GM19324 (cell line): ENCODE measurements around the gene ZFYVE28.

Experiments
- ATAC-seq: cut with Tn5 transposase; IDR thresholded peaks from one replicate; pipeline ENCODE4 v1.9.1; 2021; ENCODE audit warnings: mild to moderate bottlenecking, moderate library complexity; ENCODE audit not compliant: unreplicated experiment, low FRiP score

ZFYVE28 gene

DNA sequence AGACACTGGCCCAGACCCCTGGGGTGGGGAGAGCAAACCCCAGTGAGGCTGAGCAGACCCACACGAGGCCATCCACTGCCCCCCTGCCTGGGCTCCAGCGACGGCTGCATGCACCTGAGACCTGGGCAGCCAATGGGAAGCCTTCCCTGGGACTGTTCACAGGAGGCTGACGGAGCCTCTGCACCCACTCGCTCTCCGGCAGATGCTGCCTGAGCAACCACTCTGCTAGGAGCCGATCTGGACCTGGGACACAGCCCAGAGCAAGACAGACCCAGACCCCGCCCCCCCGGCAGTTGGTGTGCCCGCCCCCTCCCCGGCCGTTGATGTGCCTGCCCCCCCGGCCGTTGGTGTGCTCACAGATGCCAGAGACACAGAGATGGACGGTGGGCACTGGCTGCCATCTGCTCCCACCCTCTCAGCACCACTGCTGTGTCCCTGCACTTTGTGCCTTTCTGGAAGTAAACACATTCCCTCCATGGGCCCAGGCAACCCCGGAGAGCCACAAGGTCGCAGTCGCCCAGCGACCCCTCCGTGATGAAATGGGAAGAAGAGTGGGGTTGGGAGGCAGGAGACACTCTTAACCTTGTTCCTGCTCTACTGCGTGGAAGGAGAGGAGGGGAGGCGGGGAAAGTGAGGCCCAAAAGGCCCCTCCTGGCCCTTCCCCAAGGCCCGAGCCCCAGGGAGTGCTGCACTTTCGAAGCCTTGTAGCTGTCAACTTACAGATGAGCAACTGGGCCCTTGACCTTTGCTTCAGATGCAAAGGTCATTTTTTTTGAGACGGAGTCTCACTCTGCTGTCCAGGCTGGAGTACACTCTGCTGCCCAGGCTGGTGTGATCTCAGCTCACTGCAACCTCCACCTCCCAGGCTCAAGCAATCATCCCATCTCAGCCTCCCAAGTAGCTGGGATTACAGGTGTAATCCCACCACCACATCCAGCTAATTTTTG is 62.0 kb downstream of the ZFYVE28 start:
- ATAC-seq, result no peak

DNA sequence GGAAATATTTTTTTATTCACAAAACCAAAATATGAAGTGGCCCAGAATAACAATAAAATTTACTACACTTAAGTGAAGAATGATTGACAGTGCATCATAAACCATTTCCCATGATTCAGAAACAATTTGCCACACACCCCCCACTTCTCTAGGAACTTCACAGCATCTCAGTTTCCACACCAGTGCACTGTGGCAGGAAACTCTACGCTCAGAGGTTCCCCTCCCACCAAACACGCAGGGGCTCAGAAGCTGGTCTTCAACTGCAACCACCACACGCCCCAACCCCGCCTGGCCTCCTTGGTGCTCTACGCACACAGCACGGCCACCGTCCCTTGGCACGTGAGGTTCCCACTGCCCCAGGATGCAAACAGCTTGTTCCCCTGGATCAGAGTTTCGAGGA is 63.7 kb downstream of the ZFYVE28 start:
- ATAC-seq, result no peak

DNA sequence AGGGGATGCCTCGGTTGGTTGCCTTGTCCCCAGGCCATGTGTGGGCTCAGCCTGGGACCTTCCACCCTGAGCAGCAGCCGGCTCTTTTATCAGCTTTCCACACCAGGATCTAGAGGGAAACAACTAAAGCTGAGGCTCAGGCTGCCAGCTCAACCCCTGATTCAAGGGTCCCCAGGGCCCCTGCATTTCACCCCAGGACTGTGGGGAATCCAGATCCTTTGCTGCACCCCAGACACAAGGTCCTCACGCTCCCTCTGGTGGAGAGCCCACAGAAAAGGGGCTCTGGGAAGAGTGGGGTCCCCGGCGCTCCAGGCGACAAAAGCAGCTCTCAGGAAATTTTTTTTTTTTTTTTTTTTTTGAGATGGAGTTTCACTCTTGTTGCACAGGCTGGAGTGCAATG is 64.3 kb downstream of the ZFYVE28 start:
- no peak for ATAC-seq

DNA sequence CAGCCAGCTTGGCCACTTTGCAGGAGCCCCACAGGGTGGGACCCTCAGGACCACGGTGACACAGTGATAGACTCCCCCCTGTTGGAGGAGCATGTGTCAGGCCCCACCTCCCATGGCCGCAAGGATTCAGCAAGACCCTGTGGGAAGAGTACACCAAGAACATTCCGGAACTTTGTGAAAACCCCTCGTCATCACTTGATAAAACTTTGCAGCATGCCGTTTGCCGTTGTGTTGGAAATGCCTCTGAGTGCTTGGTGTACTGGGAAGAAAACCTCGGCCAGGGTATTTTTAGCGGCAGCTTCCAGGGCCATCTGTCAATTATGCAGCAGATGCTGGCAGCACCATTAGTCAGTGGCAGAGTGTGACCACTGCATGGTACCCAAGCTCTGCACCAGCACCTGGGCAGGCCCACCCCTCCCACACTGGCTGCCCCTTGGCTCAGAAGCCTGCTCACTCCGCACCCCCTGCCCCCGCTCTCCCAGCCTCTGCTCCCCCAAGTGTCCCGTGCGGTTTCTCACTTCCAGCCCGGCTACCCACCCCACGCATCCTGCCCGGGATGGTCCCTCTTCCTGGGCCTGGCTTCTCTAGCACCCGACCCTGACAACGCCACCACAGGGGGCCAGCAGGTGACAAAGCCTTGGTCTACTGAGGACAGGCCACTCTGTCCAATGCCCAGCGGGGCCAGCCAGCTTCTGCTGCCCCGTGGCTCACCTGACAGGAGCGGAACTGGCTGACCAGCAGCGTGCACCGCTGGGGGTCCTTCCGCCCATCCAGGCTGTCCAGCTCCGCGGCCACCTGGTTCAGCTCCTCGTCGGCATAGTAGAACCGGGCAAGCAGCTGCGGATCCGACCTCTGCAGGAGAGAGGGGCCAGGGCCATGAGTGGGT is 65.0 kb downstream of the ZFYVE28 start:
- no peak for ATAC-seq

DNA sequence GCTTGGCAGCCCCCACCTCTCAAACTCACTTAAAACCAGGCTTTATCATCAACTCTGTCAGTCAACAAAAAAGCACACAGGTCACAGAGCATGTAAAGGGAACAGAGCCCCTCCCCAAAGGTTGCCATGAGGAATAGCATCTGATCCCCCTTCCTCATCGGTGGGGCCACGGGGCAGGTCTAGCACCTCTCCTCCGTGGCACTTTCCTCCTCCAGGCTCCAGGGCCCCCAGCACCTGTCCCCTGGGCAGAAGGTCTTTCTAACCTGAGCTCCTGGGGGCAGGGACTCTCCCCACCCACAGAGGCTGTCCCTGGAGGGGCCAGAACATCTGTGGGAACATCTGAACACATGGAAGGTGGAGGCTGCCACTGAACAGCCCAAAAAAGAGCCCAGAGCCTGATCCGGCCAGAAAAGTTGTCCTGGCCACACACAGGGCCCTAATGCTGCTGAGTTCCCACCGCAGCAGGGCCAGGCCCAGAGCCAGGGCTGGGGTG is 65.7 kb downstream of the ZFYVE28 start:
- ATAC-seq, result no peak

DNA sequence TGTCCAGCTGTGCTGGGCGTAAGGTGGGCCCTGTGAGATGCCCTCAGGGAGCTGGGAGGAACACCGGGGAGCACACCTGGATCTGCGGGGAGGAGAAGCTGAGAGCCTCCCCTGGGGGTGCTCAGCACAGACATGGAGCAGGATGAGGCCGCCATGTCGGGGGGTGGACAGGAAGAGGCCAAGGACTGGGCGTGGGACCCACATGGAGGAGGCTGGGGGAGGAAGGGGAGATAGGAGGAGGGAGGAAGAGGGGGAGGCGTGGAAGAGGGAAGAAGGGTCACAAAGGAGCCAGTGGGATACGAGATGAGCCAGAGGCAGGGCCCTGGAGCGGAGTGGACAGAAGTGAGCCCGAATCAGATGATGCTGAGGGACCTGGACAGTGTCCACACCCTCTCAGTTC is 66.3 kb downstream of the ZFYVE28 start:
- no peak for ATAC-seq

DNA sequence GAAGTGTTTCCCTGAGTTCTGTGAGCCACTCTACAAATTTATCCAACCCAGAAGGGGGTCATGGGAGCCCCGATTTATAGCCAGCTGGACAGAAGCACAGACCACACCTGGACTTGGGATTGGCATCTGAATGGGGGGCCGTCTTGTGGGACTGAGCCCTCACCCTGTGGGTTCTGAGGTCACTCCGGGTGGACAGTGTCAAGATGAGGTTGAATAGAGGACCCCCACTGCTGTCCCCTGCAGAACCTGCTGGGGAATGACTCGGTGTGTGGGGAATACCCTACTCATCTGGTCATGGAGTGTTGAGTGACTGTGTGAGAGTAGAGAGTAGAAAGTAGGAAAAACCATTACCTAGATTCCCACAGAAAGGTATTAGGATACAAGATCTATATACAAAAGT is 67.5 kb downstream of the ZFYVE28 start:
- no peak for ATAC-seq

DNA sequence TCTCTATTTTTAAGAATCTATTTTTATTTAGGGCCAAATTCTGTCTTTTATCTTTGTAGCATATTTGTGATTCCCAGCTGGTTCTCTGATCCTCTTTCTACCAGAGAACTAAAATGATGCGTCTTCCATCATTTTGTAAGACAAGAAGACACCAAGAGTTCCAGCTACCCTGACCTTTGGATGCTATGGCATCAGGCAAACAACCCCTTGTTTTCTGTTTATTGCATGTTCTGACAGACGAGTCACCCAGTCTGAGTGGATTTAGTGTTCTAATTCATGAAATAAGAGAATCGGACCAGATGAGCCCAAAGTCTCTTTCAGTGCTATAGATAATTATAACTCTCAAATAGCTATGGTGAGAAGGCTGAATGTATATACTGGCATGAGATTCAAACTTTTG is 69.7 kb downstream of the ZFYVE28 start:
- ATAC-seq, result no peak

DNA sequence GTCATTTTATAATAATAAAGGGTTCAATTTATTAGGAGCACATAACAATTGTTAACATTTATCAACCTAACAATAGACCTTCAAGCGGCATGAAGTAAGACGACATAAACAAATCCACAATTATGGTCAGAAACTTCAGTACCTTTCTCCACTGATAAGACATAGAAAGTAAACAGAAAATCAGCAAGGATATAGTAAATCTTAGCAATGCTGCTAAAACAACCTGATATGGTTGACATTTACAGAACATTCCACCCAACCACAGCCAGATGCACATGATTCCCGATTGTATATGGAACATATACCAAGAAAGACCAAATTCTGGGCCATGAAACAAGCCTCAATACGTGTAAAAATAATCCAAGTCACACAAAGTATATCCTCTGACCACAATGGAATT is 71.3 kb downstream of the ZFYVE28 start:
- no peak for ATAC-seq

DNA sequence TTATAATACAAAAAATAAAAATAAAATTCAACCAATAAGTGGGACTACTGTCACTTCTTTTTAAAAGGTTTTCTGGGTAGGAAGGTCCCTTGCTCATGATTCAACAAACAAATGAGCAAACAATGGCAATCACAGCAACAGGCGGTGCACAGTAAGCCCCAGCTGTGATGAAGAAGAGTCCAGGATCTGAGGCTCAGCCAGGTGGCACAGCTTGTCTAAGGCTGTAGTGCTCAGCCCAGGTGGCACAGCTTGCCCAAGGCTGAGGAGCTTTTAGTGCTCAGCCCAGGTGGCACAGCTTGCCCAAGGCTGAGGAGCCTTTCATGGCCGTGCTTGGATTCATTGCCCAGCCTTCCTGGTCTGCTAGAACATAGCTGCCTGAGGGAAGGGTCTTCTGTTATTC is 75.0 kb downstream of the ZFYVE28 start:
- ATAC-seq, result no peak

DNA sequence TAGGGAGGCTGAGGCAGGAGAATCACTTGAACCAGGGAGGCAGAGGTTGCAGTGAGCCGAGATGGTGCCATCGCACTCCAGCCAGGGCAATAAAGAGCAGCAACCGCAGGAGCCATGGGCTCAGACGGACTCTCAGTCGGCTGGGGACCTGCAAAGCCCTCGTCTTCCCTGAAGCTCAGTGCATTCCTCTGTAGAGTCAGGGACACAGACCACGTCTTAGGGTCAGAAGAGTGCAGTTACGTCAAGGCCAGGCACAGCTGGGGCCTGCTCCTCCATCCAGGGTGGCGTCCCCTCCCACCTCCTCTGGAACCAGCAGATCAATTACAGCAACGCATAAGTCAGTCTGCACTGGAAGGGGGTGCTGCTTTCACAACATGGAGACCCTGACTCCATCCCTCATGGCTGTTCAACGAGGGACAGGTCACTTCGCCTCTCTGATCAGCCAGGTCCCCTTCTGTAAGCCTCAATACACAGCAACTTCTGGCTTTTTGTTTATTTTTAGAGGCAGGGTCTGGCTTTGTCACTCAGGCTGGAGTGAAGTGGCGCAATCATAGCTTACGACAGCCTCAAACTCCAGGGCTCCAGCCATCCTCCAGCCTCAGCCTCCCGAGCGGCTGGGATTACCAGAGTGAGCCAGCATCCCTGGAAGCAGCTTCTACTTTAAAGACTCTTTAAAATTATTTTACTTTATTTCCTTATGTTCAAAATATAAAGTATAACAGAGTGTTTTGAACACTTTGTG is 76.4 kb downstream of the ZFYVE28 start:
- no peak for ATAC-seq

DNA sequence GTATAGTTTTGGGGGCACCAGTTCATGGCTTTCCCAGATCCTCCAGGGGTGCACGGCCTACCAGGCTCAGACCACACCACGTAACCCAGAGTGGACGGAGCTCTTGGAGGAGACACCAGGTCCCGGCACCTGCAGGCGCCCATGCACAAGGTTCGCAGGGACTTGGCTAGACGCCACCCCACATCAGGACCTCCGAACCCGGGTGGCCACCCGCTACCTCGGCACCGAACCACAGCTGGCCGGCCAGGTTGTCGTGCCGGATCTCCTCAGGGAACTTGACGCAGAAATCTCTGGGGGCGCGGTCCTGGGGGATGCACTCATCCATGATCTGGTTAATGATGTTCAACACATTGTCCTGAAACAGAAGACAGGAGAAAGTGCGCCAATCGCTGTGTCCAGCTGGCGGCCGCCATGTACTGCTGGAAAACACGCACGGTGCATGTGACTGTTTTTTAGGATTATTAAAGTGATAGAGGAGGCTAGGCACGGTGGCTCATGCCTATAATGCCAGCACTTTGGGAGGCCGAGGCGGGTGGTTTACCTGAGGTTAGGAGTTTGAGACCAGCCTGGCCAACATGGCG is 77.1 kb downstream of the ZFYVE28 start:
- no peak for ATAC-seq

DNA sequence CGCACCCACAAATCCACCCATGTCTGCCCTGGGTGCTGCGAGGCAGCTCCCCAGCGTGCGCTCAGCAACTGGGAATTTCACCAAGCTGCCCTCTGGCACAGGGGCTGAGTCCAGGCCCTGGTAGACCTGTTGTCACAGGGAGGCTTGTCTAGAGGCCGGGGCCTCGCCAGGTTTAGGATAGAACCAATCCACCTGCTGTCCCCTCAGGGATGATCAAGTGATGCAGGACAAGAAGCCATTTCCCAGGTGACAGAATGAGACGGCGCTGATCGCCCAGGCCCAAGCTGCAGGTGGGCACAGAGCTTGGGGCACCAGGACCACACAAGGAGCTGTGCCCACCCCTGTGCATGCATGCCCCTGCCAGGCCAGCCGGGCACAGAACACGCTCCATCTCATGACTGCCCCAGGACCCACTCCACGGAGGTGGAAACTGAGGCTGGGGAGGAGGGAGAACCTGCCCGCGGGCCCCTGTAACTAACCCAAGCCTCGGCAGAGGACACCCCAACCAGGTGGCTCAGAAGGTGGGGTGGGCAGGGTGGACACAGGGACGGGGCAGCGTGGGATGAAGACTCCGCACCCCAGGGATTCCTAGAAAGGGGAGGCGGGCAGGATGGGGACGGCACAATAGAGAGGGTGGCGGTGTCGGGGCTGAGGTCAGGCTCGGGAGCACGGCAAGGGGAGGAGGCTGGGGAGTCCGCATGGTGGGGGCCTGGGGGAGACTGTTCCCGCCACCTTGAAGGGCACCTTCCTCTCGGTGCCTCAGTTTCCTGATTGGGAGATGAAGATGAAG is 78.0 kb downstream of the ZFYVE28 start:
- no peak for ATAC-seq

DNA sequence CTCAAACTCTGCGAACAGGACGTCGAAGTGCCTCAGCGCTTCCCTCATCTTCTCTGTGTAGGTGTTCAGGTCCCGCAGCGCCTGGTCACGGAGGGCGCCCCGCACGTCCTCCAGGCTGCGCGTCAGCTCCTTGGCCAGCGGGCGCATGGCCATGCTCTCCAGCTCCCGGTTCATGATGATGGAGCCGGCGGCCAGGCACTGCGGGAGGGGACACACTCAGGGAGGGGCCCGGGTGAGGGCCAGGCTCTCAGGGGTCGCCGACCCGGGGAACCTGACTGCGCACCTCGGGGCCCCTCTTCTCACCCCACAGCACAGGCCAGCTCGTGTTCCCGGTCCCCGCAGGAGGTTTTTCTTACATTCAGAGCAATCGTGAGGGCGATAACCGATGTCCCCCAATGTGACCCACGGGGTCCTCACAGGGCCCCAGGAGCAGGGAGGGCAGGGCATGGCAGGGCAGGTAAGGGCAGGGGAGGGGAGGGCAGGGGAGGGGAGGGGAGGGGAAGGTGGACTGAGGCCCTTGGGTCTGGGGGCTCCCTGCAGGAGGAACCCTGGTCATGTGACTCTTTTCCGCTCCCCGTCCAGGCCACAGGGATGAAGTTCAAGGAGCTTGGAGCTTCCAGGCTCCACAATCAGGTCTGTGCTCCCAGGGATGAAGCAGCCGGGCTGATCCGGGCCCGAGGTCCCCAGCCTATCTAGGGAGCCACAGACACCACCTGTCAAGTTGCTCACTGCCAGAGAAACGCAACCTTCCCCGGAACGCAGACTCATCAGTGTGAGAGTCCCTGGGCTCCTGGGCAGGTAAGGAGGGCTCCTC is 78.8 kb downstream of the ZFYVE28 start:
- no peak for ATAC-seq

DNA sequence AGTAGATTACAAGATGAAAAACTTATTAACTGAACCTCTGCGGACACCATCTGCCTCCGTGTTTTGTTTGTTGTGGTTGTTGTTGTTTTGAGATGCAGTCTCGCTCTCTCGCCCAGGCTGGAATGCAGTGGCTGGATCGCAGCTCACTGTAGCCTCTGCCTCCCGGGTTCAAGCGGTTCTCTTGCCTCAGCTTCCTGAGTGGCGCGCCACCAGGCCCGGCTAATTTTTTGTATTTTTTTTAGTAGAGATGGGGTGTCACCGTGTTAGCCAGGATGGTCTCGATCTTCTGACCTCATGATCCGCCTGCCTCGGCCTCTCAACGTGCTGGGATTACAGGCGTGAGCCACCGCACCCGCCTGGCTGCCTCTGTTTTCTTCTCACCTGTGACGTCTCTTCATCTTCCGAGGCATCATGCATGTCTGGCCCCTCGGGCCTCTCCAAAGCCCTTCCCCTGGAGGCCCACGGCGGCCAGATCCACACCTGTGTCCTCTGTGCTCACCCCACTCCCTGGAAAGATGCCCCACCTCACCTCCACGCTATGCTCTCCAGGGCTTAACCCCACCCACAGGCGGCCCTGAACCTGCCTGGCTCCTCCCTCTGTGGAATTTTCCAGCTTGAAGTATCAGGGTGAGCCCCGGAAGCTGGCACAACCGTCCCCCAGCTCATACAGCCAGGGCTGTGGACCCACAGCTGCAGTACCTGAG is 79.5 kb downstream of the ZFYVE28 start:
- no peak for ATAC-seq

DNA sequence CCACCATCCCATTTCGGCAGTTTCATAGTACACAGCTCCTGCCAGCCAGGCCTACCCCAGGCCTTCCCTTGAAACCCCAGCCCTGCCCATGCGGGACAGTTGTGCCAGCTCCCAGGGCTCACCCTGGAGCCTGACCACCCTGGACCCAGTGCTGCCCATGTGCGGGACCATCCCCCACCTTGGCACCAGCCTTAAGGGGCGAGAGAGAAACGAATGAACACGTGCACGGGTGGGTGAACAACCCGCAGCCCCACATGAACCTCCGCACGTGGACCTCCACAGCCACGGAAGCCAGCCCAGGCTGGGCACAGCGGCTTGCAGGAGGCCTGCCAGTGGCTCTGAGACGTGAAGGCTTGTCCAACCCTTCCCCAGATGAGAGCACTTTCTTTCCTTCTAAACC is 80.5 kb downstream of the ZFYVE28 start:
- no peak for ATAC-seq

DNA sequence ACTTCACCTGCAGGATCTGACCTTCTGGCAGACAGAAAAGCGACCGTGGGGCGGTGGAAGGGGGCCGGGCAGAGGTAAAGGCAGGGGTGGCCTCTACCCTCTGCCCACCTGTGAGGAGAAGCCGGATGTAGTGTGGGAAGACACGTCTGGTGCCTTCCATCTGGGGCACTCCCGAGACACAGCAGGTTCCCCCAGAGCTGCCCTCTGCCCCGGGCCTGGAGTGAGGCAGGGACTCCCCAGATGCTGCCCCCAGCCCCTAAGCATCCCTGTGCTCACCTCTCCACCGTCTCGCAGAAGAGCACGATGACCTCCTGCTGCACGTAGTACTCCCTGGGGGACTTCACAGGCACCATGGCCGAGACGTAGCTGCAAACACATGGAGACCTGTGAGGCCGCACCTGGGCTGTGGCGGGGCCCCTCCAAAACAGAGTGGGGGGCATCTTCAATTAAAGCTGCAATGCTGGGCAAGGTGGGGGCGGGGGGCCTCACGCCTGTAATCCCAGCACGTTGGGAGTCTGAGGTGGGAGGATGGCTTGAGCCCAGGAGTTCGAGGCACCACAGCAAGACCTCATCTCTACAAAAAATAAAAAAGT is 81.2 kb downstream of the ZFYVE28 start:
- no peak for ATAC-seq

DNA sequence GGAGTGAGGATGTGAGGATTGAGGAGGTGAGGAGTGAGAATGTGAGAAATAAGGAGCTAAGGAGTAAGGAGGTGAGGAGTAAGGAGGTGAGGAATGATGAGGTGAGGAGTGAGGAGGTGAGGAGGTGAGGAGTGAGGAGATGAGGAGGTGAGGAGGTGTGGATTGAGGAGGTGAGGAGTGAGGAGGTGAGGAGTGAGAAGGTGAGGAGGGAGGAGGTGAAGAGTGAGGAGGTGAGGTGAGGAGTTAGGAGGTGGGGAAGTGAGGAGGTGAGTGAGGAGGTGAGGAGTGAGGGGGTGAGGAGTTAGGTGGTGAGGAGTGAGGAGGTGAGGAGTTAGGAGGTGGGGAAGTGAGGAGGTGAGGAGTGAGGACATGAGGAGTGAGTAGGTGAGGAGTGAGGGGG is 81.8 kb downstream of the ZFYVE28 start:
- no peak for ATAC-seq
